HEK293T (cell line): ENCODE results near the gene SLC28A1.

Experiments used
- CTCF ChIA-PET: fragments of 350-600 bp; formaldehyde crosslinking; extraction: SDS; loops from one replicate; lab custom pipeline; 2021; ENCODE audit warnings: antibody characterized with exemption, inconsistent platforms; lab: Yijun Ruan, JAX
- POLR2A ChIA-PET: fragments of 350-600 bp; formaldehyde crosslinking; extraction: SDS; loops from one replicate; lab custom pipeline; 2020; ENCODE audit warnings: antibody characterized with exemption, inconsistent platforms; lab: Yijun Ruan, JAX
- DNase-seq: peaks from one replicate; pipeline ENCODE4 v3.0.0; 2012; ENCODE audit warnings: mixed read lengths; ENCODE audit errors: extremely low spot score
- ARNT ChIP-seq: fragments of 450-650 bp; IDR thresholded peaks from 2 replicates; pipeline ENCODE4 v1.6.1; 2017; ENCODE audit warnings: mild to moderate bottlenecking
- BHLHE40 ChIP-seq: fragments of 450-650 bp; IDR thresholded peaks from 2 replicates; pipeline ENCODE4 v1.6.1; 2016; ENCODE audit warnings: mild to moderate bottlenecking, moderate library complexity, borderline replicate concordance
- CTBP1 ChIP-seq: fragments of 450-650 bp; IDR thresholded peaks from 2 replicates; pipeline ENCODE4 v1.6.1; 2016; ENCODE audit warnings: borderline replicate concordance
- ELF4 ChIP-seq: fragments of 450-650 bp; IDR thresholded peaks from 2 replicates; pipeline ENCODE4 v1.6.1; 2017; ENCODE audit warnings: antibody characterized with exemption
- FOXA1 ChIP-seq: fragments of 450-650 bp; IDR thresholded peaks from 2 replicates; pipeline ENCODE4 v1.6.1; 2016; ENCODE audit warnings: mild to moderate bottlenecking
- FOXK2 ChIP-seq: fragments of 450-650 bp; IDR thresholded peaks from 2 replicates; pipeline ENCODE4 v1.6.1; 2016; ENCODE audit warnings: mild to moderate bottlenecking
- FOXM1 ChIP-seq: fragments of 450-650 bp; IDR thresholded peaks from 2 replicates; pipeline ENCODE4 v1.6.1; 2017; ENCODE audit warnings: mild to moderate bottlenecking, borderline replicate concordance
- HDGF ChIP-seq: fragments of 450-650 bp; IDR thresholded peaks from 2 replicates; pipeline ENCODE4 v1.6.1; 2017; ENCODE audit warnings: antibody characterized with exemption, borderline replicate concordance
- L3MBTL2 ChIP-seq: fragments of 450-650 bp; conservative IDR thresholded peaks from 2 replicates; pipeline ENCODE4 v1.6.1; 2016; ENCODE audit warnings: mild to moderate bottlenecking
- LEF1 ChIP-seq: fragments of 450-650 bp; IDR thresholded peaks from 2 replicates; pipeline ENCODE4 v1.6.1; 2017; ENCODE audit warnings: mild to moderate bottlenecking, borderline replicate concordance
- NFRKB ChIP-seq: fragments of 450-650 bp; IDR thresholded peaks from 2 replicates; pipeline ENCODE4 v1.6.1; 2016; ENCODE audit warnings: mild to moderate bottlenecking, moderate library complexity
- PKNOX1 ChIP-seq: fragments of 450-650 bp; IDR thresholded peaks from 2 replicates; pipeline ENCODE4 v1.6.1; 2016
- SP1 ChIP-seq: fragments of 450-650 bp; IDR thresholded peaks from 2 replicates; pipeline ENCODE4 v1.6.1; 2017
- SUZ12 ChIP-seq: fragments of 450-650 bp; IDR thresholded peaks from 2 replicates; pipeline ENCODE4 v1.6.1; 2016; ENCODE audit warnings: mild to moderate bottlenecking
- TARDBP ChIP-seq: fragments of 450-650 bp; IDR thresholded peaks from 2 replicates; pipeline ENCODE4 v1.6.1; 2016
- ZNF384 ChIP-seq: fragments of 450-650 bp; IDR thresholded peaks from 2 replicates; pipeline ENCODE4 v1.6.1; 2016

Gene SLC28A1

GRCh38 chr15:84879088-84879780, 5.2 kb upstream of the SLC28A1 start:
- POLR2A ChIA-PET = interaction anchor here (1.1 kb wide), 1 partner anchor 226 kb away, joined by 5 read pairs; the partner anchor contains the start of gene WDR73
- TF ChIP-seq ZNF384 = no peak
- no peak for TF ChIP-seq HDGF
- no peak for TF ChIP-seq TARDBP
- TF ChIP-seq FOXA1 = no peak
- no peak for TF ChIP-seq L3MBTL2
- no peak for TF ChIP-seq FOXK2
- TF ChIP-seq CTBP1 = no peak
- no peak for TF ChIP-seq BHLHE40
- TF ChIP-seq ARNT = no peak
- no peak for TF ChIP-seq NFRKB
- no peak for TF ChIP-seq LEF1
- TF ChIP-seq PKNOX1 = no peak
- TF ChIP-seq SP1 = no peak
- no peak for TF ChIP-seq SUZ12
- TF ChIP-seq ELF4 = no peak
- TF ChIP-seq FOXM1 = no peak
- no peak for DNase-seq
- CTCF ChIA-PET = interaction anchor here (1.0 to 1.4 kb wide), 5 partner anchors 14 to 291 kb away, joined by 3 to 7 read pairs (median 6); no protein-coding TSS in a partner anchor

GRCh38 chr15:84880007-84880406, 4.5 kb upstream of the SLC28A1 start:
- no peak for DNase-seq
- POLR2A ChIA-PET = no interaction called here
- TF ChIP-seq SUZ12 = no peak
- no peak for TF ChIP-seq LEF1
- no peak for TF ChIP-seq CTBP1
- TF ChIP-seq NFRKB = no peak
- TF ChIP-seq FOXK2 = no peak
- no peak for TF ChIP-seq BHLHE40
- no peak for TF ChIP-seq SP1
- no peak for TF ChIP-seq ZNF384
- CTCF ChIA-PET = no interaction called here

GRCh38 chr15:84880822-84881519, 3.5 kb upstream of the SLC28A1 start:
- POLR2A ChIA-PET = no interaction called here
- CTCF ChIA-PET = interaction anchor here (0.6 kb wide), 1 partner anchor 183 kb away, joined by 3 read pairs; no protein-coding TSS in a partner anchor
- TF ChIP-seq FOXA1 = no peak
- no peak for TF ChIP-seq PKNOX1
- no peak for TF ChIP-seq FOXK2
- no peak for TF ChIP-seq ARNT
- no peak for TF ChIP-seq FOXM1
- TF ChIP-seq BHLHE40 = no peak
- no peak for TF ChIP-seq CTBP1
- no peak for TF ChIP-seq SP1
- DNase-seq = no peak

GRCh38 chr15:84881520-84881830, 3.0 kb upstream of the SLC28A1 start:
- CTCF ChIA-PET = no interaction called here
- POLR2A ChIA-PET = no interaction called here
- TF ChIP-seq PKNOX1 (no peak), SUZ12 (no peak), CTBP1 (no peak), FOXA1 (no peak), FOXM1 (no peak), TARDBP (no peak), ARNT (no peak)
- no peak for DNase-seq

GRCh38 chr15:84883466-84883865, 996 bp upstream of the SLC28A1 start:
- TF ChIP-seq PKNOX1 (peak; percentile 68), LEF1 (no peak)
- ChIA-PET POLR2A (no interaction called here), CTCF (interaction anchor here (0.7 to 0.9 kb wide), 2 partner anchors 18 to 44 kb away, joined by 3 read pairs; no protein-coding TSS in a partner anchor)
- no peak for DNase-seq

GRCh38 chr15:84885801-84886200, 1.3 kb downstream of the SLC28A1 start:
- TF ChIP-seq ZNF384 (no peak), PKNOX1 (no peak), ARNT (no peak), SUZ12 (no peak)
- no peak for DNase-seq
- ChIA-PET CTCF (interaction anchor here (0.6 kb wide), 1 partner anchor 242 kb away, joined by 3 read pairs; no protein-coding TSS in a partner anchor), POLR2A (no interaction called here)
